HCT116 (cell line): Measurements from ENCODE around the gene MAGEA9.

ENCODE experiments used
- CBX3 ChIP-seq: IDR thresholded peaks from 2 replicates; pipeline ENCODE4 v1.6.1; 2012; ENCODE audit warnings: low read depth
- EGR1 ChIP-seq: IDR thresholded peaks from 2 replicates; pipeline ENCODE4 v1.6.1; 2012; ENCODE audit warnings: low read depth
- EZH2 ChIP-seq: fragments of 200-600 bp; sonication (generic); IDR thresholded peaks from 2 replicates; pipeline ENCODE4 v1.6.1; 2017; ENCODE audit warnings: antibody characterized with exemption, mixed run types
- EZH2phosphoT487 ChIP-seq: fragments of 200-600 bp; IDR thresholded peaks from 2 replicates; pipeline ENCODE4 v1.6.1; 2018; ENCODE audit warnings: antibody characterized with exemption, borderline replicate concordance
- JUND ChIP-seq: IDR thresholded peaks from 2 replicates; pipeline ENCODE4 v1.6.1; 2012
- POLR2A ChIP-seq: IDR thresholded peaks from 2 replicates; pipeline ENCODE4 v1.7.0; 2011; ENCODE audit warnings: borderline replicate concordance; ENCODE audit not compliant: insufficient read depth, insufficient read length; ENCODE audit errors: extremely low read depth
- POLR2AphosphoS5 ChIP-seq: IDR thresholded peaks from 2 replicates; pipeline ENCODE4 v1.6.1; 2011; ENCODE audit warnings: mild to moderate bottlenecking, low read depth, low read length, moderate library complexity
- RAD21 ChIP-seq: IDR thresholded peaks from 2 replicates; pipeline ENCODE4 v1.6.1; 2012; ENCODE audit warnings: low read depth, mild to moderate bottlenecking
- SIN3A ChIP-seq: IDR thresholded peaks from 2 replicates; pipeline ENCODE4 v1.6.1; 2012; ENCODE audit warnings: low read depth
- SP1 ChIP-seq: IDR thresholded peaks from 2 replicates; pipeline ENCODE4 v1.6.1; 2012; ENCODE audit warnings: low read depth
- TCF7L2 ChIP-seq: IDR thresholded peaks from 2 replicates; pipeline ENCODE4 v1.7.0; 2011; ENCODE audit warnings: borderline replicate concordance, inconsistent platforms; ENCODE audit not compliant: insufficient read depth, insufficient read length; ENCODE audit errors: extremely low read depth
- ZFX ChIP-seq: fragments of 450-650 bp; IDR thresholded peaks from 2 replicates; pipeline ENCODE4 v1.6.1; 2017
- TF ChIP-seq, protein P1 (sequence below), 3 experiments: fragments of 200-600 bp in 1 of 3; sonication (generic) in 1 of 3; IDR thresholded peaks in 2 of 3; conservative IDR thresholded peaks in 1 of 3; 2 replicates each; pipeline ENCODE4 v1.5.1; 2012 to 2017; ENCODE audit warnings: low read depth in 2 of 3, low read length in 2 of 3, antibody characterized with exemption in 1 of 3, borderline replicate concordance in 1 of 3, control low read depth in 1 of 3, mild to moderate bottlenecking in 1 of 3, mixed read lengths in 1 of 3, mixed run types in 1 of 3, moderate library complexity in 1 of 3; ENCODE audit not compliant: insufficient read depth in 1 of 3
- TF ChIP-seq, protein P2 (sequence below): IDR thresholded peaks from 2 replicates; pipeline ENCODE4 v1.6.1; 2012

DNA sequence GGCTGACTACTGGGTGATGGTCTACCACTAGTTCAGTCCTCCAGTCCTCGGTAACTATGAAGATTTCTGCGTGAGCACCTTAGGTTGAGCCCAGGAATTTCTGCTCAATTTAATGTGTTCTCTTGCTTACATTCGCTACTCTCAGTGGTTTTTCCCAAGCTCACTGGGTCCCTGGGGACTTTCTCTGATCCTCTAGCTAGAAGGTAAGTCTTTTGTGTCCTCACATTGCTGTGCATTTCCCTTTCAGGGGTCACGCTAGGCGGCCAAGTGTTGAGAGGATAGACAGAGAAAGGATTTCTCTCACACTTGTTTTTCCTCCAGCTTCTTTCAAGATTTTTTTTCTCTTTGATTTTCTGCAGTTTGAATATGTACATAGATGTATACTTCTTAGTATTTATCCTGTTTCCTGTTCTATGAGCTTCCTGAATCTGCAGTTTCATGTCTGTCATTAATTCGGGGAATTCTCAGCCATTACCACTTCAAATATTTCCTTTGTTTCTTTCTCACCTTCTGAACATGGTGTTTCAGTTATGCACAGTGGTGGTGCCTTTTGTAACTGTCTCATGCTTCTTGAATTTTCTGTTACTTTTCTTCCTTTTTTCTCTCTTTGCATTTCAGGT lies 17.5 kb downstream of the MAGEA9 start:
- no peak for TF ChIP-seq RAD21
- TF ChIP-seq, protein P1, sequence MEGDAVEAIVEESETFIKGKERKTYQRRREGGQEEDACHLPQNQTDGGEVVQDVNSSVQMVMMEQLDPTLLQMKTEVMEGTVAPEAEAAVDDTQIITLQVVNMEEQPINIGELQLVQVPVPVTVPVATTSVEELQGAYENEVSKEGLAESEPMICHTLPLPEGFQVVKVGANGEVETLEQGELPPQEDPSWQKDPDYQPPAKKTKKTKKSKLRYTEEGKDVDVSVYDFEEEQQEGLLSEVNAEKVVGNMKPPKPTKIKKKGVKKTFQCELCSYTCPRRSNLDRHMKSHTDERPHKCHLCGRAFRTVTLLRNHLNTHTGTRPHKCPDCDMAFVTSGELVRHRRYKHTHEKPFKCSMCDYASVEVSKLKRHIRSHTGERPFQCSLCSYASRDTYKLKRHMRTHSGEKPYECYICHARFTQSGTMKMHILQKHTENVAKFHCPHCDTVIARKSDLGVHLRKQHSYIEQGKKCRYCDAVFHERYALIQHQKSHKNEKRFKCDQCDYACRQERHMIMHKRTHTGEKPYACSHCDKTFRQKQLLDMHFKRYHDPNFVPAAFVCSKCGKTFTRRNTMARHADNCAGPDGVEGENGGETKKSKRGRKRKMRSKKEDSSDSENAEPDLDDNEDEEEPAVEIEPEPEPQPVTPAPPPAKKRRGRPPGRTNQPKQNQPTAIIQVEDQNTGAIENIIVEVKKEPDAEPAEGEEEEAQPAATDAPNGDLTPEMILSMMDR (IDR thresholded peaks at IDR 0.05 in 2 of 3, conservative IDR thresholded peaks at IDR 0.05 in 1 of 3; ENCODE audit: borderline replicate concordance in 1 of 3, insufficient read depth in 1 of 3, low read depth in 2 of 3, low read length in 2 of 3), result no peak
- TF ChIP-seq JUND, result no peak
- TF ChIP-seq EZH2, result no peak
- TF ChIP-seq, protein P2, sequence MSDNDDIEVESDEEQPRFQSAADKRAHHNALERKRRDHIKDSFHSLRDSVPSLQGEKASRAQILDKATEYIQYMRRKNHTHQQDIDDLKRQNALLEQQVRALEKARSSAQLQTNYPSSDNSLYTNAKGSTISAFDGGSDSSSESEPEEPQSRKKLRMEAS, result no peak
- no peak for TF ChIP-seq POLR2AphosphoS5
- no peak for TF ChIP-seq SIN3A
- no peak for TF ChIP-seq EGR1
- TF ChIP-seq POLR2A, result no peak
- no peak for TF ChIP-seq CBX3
- no peak for TF ChIP-seq ZFX
- no peak for TF ChIP-seq TCF7L2
- TF ChIP-seq EZH2phosphoT487, result no peak
- no peak for TF ChIP-seq SP1
